ENCODE data around the gene RETREG2. TPM values are rescaled to one million over a fixed set of nuclear protein-coding genes. Genes with fewer than 3 reads are reported as not detected.

RETREG2 gene, protein sequence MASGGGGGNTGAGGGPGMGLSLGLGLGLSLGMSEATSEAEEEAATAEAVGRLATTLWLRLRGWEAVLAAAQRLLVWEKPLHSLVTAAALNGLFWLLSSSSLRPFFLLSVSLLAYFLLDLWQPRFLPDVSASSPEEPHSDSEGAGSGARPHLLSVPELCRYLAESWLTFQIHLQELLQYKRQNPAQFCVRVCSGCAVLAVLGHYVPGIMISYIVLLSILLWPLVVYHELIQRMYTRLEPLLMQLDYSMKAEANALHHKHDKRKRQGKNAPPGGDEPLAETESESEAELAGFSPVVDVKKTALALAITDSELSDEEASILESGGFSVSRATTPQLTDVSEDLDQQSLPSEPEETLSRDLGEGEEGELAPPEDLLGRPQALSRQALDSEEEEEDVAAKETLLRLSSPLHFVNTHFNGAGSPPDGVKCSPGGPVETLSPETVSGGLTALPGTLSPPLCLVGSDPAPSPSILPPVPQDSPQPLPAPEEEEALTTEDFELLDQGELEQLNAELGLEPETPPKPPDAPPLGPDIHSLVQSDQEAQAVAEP
- 22.8 and 23.2 TPM in 2 replicates for total RNA-seq (2014; rRNA removed; shearing (Covaris generic))

DNA sequence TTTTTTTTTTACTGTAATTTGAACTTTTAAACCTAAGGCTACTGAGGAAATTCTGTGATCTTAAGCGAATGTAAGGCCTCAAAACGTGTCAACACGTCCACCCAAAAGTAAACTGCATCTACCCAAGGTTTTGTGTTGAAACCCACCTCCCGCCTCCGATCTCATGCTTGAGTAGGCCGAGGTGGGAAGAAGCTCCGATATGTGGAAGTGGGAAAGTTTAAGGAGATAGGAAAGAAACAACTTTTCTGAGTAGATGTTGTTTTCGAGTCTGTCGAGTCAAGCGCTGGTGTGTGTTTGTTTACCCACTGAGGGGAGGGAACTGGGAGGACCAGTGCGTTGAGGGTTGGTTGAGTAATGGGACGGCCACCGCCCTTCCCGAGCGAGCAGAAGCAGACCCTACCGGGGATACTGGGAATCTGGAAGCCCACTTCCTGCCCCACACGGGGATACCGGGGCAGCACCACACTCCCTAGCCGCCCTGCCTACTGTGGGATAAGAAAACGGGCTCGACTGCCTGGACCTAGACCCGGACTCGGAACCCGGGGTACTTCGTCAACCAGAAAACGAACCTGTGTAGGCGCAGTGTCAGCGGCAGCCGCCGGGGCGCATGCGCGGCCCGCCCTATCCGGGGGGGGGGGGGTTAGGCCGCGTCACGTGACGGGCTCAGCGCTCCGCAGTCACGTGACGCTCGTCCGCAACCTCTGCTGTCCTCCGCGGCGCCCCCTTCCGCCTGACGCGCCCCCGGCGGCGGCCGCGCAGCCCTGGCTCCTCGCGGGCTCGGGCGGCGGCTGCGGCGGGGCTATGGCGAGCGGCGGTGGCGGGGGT, at the start of gene RETREG2:
Gene RETREG2 (plus strand): TSS at position 724 of the 825 bp plus-strand sequence. CDS start 78 bp downstream, at position 802.

DNA sequence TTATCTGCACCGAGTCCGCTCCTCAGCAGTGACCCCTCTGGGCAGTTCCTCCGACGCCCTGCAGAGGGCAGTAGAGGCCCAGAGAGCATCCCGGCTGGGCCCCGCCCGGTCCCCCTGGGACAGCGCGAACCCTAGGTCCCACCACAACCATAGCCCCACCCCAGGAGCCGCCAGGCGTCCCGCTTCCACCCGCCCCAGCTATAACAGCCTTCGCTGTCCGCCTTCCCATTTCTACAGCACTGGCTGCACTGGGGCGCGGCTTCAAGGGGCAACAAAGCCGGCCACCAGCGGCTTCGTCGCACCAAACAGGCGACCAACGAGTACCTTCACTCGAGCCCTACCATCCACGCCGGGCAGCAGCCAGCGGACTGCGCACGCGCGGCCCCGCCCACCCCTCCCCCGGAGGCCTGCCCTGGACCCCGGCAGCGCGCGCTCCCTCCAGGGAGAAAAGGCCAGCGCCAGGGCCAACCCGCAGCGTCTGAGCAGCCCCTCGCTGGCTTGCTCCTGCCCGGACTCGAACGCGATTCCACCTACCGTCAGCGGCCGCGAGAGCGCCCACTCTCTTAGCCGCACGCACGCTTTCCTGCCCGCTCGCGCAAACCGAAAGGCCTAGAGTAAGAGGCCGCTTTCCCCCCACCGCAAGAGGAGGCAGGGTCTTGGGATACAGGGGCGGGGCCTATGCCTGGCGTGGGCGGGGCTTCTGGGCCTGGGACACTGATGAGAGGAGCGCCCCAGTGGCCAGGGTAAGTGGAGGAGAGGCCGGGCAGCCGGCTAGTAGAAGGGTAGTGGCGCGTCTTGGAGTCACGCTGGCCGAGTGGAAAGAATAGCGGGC, 17.7 kb upstream of the RETREG2 start, which contains the start of gene NHEJ1:
Gene NHEJ1 (minus strand): TSS at position 630 of the 832 bp plus-strand sequence. CDS start 2,453 bp downstream, outside the sequence.

DNA sequence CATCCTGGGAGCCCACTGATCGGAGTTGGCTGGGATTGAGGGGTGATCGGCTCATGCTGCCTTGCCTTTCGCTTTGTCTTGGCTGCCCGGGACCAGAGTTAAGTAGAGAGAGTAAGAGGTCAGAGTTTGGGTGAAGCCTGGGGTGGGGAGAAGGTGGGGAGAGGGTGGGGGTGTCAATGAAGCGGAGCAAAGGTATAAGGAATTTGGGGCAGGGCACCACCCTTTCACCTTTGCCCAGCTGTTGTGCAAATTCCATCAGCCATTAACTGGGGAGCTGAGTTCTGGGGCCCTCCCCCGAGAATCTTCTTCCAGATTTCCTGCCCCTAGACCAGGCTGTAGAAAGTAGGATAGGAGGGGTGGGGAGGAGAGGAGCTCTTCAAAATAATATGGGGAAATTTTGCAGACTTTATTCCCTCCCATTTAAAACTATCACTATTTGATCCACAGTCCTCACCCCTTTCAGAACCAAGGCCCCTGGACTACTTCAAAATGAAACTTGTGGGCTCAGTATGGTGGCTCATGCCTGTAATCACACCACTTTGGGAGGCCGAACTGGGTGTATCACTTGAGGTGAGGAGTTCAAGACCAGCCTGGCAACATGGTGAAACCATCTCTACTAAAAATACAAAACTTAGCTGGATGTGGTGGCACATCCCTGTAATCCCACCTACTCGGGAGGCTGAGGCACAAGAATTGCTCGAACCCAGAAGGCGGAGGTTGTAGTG, 8.0 kb upstream of the RETREG2 start, which contains the start of gene SLC23A3:
Gene SLC23A3 (minus strand): TSS at position 100 of the 725 bp plus-strand sequence. CDS start 45 bp downstream, at position 55.

DNA sequence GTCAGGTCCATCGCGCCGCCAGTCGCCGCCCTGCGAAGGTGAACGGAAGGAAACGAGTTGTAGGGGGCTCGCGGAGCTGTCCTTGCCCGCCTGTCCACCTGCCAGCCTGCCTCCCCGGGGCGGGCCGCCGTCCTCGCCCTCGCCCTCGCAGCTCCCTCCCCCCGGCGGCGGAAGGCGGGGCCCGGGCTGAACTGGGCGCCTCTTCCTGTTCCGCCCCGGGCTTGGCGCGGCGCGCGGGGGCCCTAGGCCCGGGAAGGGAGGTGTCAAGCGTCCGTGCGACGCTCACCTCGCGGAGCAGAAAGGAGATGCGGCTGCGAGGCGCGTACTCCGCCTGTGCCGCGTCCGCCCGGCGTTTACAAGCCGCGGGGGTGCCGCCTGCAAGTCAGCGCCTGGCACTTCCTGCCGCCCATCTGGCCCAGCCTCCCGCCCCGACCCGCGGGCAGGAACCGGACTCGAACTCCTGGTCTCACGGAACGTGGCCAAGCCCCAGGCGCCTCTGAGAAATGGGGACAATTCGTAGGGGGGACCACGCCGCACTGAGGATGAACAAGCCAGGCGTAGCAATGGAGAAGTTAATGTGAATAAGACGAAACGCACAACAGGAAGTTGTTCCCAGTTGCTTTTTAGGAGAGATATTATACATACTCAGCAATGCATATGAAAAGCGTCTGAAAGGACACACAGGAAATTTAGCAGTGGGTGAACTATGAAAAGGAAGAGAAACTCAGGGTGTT, 1.1 kb upstream of the RETREG2 start, which contains the start of gene CNPPD1:
Gene CNPPD1 (minus strand): TSS at position 108 of the 734 bp plus-strand sequence. CDS start 97 bp downstream, at position 11.

DNA sequence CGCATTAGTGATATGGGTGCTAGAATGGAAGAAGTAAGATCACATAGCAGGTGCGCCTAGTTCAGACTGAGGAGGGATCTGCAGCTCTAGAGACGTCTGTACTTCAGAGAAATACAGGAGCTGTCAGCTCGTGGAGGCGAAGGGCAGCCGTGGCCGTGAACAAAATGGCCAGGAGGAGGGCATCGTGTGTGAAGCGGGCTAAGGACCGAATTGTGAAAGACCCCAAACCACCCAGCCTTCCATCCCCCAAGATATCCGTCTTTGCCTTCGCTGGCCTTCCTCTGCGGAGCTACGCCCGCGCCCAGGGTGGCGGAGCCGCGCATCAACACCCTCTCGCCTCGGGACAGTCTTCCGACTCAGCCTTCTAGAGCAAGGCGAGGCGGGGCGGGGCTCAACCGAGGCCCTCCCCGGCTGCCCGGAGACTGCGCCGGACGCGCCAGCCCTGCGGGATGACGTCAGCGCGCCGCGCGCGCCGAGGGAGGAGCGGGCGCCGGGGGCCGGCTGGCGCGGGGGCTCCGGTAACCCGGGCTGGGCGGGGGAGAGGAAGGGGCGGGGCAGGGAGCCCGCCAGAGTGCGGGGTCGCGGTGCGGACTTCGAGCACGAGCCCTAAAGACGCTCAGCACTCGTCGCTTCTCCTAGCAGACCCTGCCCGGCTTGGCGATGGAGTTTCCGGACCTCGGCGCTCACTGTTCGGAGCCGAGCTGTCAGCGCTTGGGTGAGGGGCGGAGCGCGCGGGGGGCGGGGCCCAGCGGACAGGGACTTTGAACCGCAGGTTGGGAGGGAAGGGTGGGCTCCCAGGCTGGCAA, 28.5 kb downstream of the RETREG2 start, which contains the start of gene ZFAND2B:
Gene ZFAND2B (plus strand): TSS at position 455 of the 806 bp plus-strand sequence. CDS start 206 bp downstream, at position 661.

DNA sequence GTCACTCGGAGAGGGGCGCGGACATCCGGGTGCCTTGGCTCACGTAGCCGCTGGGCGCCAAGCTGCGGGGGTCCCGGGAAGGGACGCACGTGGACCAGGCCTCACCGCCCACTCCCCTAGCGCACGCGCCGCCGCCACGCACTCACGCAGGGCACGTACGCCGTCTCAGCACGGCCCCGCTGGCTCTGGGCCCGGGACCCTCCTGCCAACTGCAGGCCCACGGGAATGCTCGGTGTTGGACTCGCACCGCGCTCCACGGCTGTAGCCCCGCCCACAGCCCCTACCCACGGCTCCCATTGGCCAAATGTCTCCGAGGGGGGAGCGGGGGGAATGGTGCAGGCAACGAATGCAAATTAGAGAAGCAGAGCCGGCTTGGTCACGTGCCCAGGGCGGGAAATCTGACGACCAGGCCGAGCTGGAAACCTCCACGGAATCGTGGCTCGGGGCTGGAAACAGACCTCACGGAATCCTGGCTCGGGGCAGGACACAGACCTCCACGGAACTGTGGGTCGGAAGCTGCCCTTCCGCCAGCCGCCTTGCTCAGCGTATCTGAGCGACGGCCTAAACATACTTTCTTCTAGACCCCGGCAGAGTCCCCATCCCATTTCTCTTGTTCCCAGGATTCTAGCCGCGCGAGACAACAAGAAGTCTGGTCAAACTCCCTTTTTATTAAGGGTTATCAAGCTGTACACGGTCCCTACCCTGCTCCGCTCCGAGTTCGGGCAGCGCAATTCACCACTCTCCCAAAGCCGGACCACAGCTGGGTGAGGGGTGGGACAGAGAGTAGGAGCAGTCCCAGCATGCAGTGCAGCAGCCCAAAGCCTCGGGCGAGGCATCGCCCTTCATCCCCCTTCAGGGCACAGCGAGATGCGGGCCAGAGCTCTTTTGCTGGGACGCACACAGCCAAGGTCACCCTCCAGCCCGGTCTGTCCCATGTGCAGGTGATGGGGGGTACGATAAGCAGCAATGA, 40.9 kb downstream of the RETREG2 start, which contains the start of gene ABCB6:
Gene ABCB6 (minus strand): TSS at position 227 of the 970 bp plus-strand sequence. CDS start 285 bp downstream, outside the sequence.

DNA sequence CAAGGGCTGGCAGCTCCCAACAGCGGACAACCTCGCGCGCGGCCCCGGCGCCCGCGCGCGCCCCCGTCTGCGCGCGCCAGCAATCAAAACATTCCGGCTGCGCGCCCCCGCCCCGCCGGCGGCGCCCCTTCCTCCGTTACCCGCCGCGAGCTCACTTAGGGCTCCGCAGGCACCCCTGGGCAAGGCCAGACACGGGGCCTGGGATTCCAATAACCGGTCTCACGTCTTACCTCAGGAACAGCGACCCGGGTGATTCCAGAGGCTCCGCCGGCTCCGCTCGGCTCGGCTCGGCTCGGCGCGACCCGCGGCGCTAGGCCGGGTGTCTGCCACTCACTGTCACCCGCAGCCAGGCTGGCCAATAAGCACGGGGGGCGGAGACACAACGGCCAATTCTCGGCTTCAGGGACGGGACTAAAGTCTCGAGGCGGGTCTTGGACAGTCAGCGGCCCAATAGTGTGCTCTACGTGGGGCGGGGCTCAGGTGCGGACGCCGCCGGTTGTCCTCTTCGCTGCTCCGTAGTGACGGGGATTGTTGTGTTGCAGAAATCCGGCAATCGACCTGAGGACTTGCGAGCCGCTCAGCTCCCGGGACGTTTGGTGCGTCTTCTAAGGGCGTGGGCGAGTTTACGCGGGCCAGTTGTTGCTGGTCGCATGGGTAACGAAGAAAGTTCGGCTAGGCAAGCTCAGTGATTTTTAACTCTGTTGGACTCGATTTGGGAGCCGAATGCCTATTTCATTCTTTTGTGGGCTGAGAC, 51.4 kb downstream of the RETREG2 start, which contains the start of the genes ANKZF1 and ATG9A:
Gene ANKZF1 (plus strand): TSS at position 502 of the 754 bp plus-strand sequence. CDS start 452 bp downstream, outside the sequence.
Gene ATG9A (minus strand): TSS at position 332 of the 754 bp plus-strand sequence. CDS start 1,612 bp downstream, outside the sequence.

Other genes with a start within 250 kb of the RETREG2 start
- 0.03 TPM in 1 of 2 replicates, not detected in the other for gene CDK5R2, start 218.6 kb upstream of the RETREG2 start, total RNA-seq (2014; rRNA removed; shearing (Covaris generic))
- not detected in 2 replicates for gene FEV, start 193.1 kb upstream of the RETREG2 start, total RNA-seq (2014; rRNA removed; shearing (Covaris generic))
- gene CRYBA2, start 184.9 kb upstream of the RETREG2 start, total RNA-seq (2014; rRNA removed; shearing (Covaris generic)), result 4.2 TPM in 1 of 2 replicates, not detected in the other
- 0.08 TPM in 1 of 2 replicates, not detected in the other for gene CFAP65, start 136.8 kb upstream of the RETREG2 start, total RNA-seq (2014; rRNA removed; shearing (Covaris generic))
- not detected in 2 replicates for gene IHH, start 117.4 kb upstream of the RETREG2 start, total RNA-seq (2014; rRNA removed; shearing (Covaris generic))
- 9.2 and 12.6 TPM in 2 replicates for gene NHEJ1, start 17.5 kb upstream of the RETREG2 start, total RNA-seq (2014; rRNA removed; shearing (Covaris generic))
- gene SLC23A3, start 8.2 kb upstream of the RETREG2 start, total RNA-seq (2014; rRNA removed; shearing (Covaris generic)), result 0.19 and 0.42 TPM in 2 replicates
- 21.7 and 25.0 TPM in 2 replicates for gene CNPPD1, start 1.4 kb upstream of the RETREG2 start, total RNA-seq (2014; rRNA removed; shearing (Covaris generic))
- gene ZFAND2B, start 28.5 kb downstream of the RETREG2 start, total RNA-seq (2014; rRNA removed; shearing (Covaris generic)), result 17.7 and 22.0 TPM in 2 replicates
- gene ABCB6, start 40.7 kb downstream of the RETREG2 start, total RNA-seq (2014; rRNA removed; shearing (Covaris generic)), result 24.7 and 25.5 TPM in 2 replicates
- 38.7 and 42.7 TPM in 2 replicates for gene ATG9A, start 51.4 kb downstream of the RETREG2 start, total RNA-seq (2014; rRNA removed; shearing (Covaris generic))
- 33.5 and 40.4 TPM in 2 replicates for gene ANKZF1, start 51.5 kb downstream of the RETREG2 start, total RNA-seq (2014; rRNA removed; shearing (Covaris generic))
- gene GLB1L, start 67.2 kb downstream of the RETREG2 start, total RNA-seq (2014; rRNA removed; shearing (Covaris generic)), result 10.8 and 14.0 TPM in 2 replicates
- gene STK16, start 67.2 kb downstream of the RETREG2 start, total RNA-seq (2014; rRNA removed; shearing (Covaris generic)), result 10.3 and 12.0 TPM in 2 replicates
- not detected in 2 replicates for gene TUBA4B, start 75.0 kb downstream of the RETREG2 start, total RNA-seq (2014; rRNA removed; shearing (Covaris generic))
- 0.11 and 0.75 TPM in 2 replicates for gene TUBA4A, start 75.6 kb downstream of the RETREG2 start, total RNA-seq (2014; rRNA removed; shearing (Covaris generic))
- 14.3 and 22.2 TPM in 2 replicates for gene DNAJB2, start 101.1 kb downstream of the RETREG2 start, total RNA-seq (2014; rRNA removed; shearing (Covaris generic))
- gene PTPRN, start 131.1 kb downstream of the RETREG2 start, total RNA-seq (2014; rRNA removed; shearing (Covaris generic)), result 2.8 and 3.5 TPM in 2 replicates
- not detected in 2 replicates for gene RESP18, start 154.5 kb downstream of the RETREG2 start, total RNA-seq (2014; rRNA removed; shearing (Covaris generic))
- gene DNPEP, start 209.6 kb downstream of the RETREG2 start, total RNA-seq (2014; rRNA removed; shearing (Covaris generic)), result 33.4 and 47.8 TPM in 2 replicates
- gene DES, start 240.1 kb downstream of the RETREG2 start, total RNA-seq (2014; rRNA removed; shearing (Covaris generic)), result not detected in 2 replicates